ENCODE results near the gene TXK. TPM values are rescaled to one million over a fixed set of nuclear protein-coding genes. Genes with fewer than 3 reads are reported as not detected.

TXK gene
- total RNA-seq, 1 donor = 0.90 TPM

DNA sequence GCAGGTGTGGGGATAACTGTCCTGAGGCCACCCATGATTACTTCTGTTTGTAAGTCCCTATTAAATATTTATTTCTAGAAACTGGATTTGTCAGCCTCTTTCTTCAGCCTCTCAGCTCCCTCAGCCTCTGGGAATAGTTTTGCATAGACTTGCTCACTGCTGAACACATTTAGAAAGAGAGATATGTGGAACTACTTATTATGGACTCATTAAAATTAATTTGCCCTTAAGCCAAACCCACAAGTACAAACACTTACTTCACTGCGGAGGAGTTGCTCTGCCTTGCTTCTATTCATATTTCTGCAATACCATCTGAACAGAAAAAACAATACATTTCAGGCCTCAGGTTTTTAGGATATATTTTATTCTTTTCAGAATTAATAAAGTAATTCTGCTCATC, 22.4 kb upstream of the TXK start:
- DNase-seq (ENCODE audit: low read depth) = no peak
- TF ChIP-seq CTCF (IDR thresholded peaks at IDR 0.05; ENCODE audit: insufficient read depth, low read length) = no peak
- H3K4me3 ChIP-seq (ENCODE audit: low read depth, low read length) = no peak overlapping the region

DNA sequence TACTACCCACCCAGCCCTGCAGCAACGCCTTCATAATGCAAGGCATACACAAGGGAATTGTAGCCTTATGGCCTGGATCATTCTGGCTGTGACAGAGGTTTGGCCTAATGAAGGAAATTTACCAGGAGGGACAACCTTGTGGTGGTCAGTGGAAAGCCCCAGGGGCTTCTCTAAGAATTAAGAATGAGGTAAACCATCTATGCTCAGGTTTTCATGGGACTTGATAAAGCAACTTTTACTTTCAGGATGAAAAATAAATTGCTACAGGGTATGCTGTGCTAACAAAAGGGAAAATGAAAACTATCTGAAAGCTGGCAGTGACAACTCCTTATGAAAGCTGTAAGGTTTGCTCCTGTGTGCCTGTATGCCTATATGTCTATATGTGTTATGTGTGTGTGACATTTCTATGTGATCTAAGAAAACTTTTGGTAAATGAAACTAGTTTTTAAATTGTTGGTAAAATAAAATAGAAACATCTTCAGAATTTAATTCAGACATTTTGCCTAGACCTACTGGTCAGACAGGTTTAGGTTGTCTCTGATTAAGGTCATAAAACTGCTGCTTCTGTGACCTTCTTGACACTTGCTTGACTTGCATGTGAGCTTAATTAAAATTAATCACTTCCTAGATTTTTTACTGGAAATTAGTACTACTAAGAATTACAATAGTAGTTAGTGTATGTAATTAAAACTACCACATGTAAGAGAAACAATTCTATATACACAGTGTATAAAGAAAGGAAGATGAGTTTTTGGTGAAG, 19.9 kb upstream of the TXK start:
- no peak for DNase-seq (ENCODE audit: low read depth)
- no peak for TF ChIP-seq CTCF (IDR thresholded peaks at IDR 0.05; ENCODE audit: insufficient read depth, low read length)
- H3K4me3 ChIP-seq (ENCODE audit: low read depth, low read length) = no peak overlapping the region

GRCh38 chr4:48152259-48152658, 18.2 kb upstream of the TXK start:
- DNase-seq (ENCODE audit: low read depth) = no peak
- TF ChIP-seq CTCF (IDR thresholded peaks at IDR 0.05; ENCODE audit: insufficient read depth, low read length) = no peak
- H3K4me3 ChIP-seq (ENCODE audit: low read depth, low read length) = no peak overlapping the region

GRCh38 chr4:48149827-48150370, 15.8 kb upstream of the TXK start:
- no peak for DNase-seq (ENCODE audit: low read depth)
- no peak for TF ChIP-seq CTCF (IDR thresholded peaks at IDR 0.05; ENCODE audit: insufficient read depth, low read length)
- no peak overlapping the region for H3K4me3 ChIP-seq (ENCODE audit: low read depth, low read length)

DNA sequence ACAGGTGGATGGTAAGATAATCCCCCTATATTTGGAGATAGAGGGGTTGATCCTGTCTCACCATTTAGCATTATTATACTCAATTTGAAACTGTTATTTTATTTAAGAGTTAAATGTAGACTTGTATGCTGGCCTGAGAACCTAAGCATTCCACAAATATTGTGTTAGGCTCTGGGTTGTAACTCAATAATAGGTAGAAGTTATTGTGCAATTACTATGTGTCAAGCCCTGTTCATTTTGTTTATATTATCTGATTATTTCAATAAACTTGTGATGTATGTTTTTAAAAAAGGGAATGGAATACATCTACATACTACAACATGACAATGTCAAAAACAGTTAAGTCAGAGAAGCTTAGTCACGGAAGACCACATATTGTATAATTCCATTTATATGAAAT, 13.6 kb upstream of the TXK start:
- no peak overlapping the region for H3K4me3 ChIP-seq (ENCODE audit: low read depth, low read length)
- TF ChIP-seq CTCF (IDR thresholded peaks at IDR 0.05; ENCODE audit: insufficient read depth, low read length) = no peak
- no peak for DNase-seq (ENCODE audit: low read depth)

DNA sequence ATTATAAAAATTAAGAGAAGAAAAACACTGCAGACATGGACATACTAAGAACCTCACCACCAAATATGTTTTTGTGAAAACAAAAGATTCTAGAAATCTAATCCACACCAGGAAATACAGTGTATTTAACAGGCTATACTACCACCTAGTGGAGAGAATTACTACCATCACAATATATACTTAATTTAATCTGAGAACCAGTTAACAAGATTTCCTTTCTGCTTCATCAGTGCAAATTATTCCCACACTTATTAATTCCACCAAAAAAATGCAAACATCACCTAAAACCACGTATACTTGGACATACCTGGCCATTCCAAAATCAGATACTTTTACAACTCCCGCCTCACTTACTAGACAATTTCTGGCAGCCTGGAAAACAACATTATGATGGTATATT, 7.0 kb upstream of the TXK start:
- peak; percentile 73 for DNase-seq (ENCODE audit: low read depth)
- TF ChIP-seq CTCF (IDR thresholded peaks at IDR 0.05; ENCODE audit: insufficient read depth, low read length) = peak; percentile 46
- H3K4me3 ChIP-seq (ENCODE audit: low read depth, low read length) = no peak overlapping the region

Data from fibroblast of the aortic adventitia (primary cell).